SK-N-SH treated with all-trans-retinoic acid at 6 μM for 48 hours (cell line): Measurements from ENCODE around the gene MAST1.

Experiments
- ATAC-seq: fragments of 200-7000 bp; cut with Tn5 transposase; 3 replicates; pipeline ENCODE4 v1.9.1; 2020; ENCODE audit warnings: mild to moderate bottlenecking, moderate library complexity
- ARNTL ChIP-seq: fragments of 450-650 bp; formaldehyde crosslinking; IDR thresholded peaks from 2 replicates; pipeline ENCODE4 v1.5.0; 2020; ENCODE audit warnings: low read depth, mild to moderate bottlenecking, moderate library complexity, borderline replicate concordance
- BACH2 ChIP-seq: fragments of 250-450 bp; sonication (Bioruptor Pico); IDR thresholded peaks from 2 replicates; pipeline ENCODE4 v1.9.0; 2021; ENCODE audit warnings: mild to moderate bottlenecking, borderline replicate concordance
- CREB5 ChIP-seq: fragments of 250-450 bp; sonication (Bioruptor Pico); IDR thresholded peaks from 2 replicates; pipeline ENCODE4 v1.5.1; 2020; ENCODE audit warnings: low read depth, mild to moderate bottlenecking, moderate library complexity
- CSDC2 ChIP-seq: fragments of 250-450 bp; sonication (Bioruptor Pico); IDR thresholded peaks from 2 replicates; pipeline ENCODE4 v1.5.0; 2020; ENCODE audit warnings: mild to moderate bottlenecking, moderate library complexity
- ESRRG ChIP-seq: fragments of 250-450 bp; sonication (Bioruptor Pico); IDR thresholded peaks from 2 replicates; pipeline ENCODE4 v1.6.1; 2021; ENCODE audit warnings: mild to moderate bottlenecking
- GLIS3 ChIP-seq: fragments of 250-450 bp; sonication (Bioruptor Pico); IDR thresholded peaks from 2 replicates; pipeline ENCODE4 v1.5.0; 2020; ENCODE audit warnings: mild to moderate bottlenecking, moderate library complexity
- ISL1 ChIP-seq: fragments of 250-450 bp; sonication (Bioruptor Pico); IDR thresholded peaks from 2 replicates; pipeline ENCODE4 v2.1.2; 2022; ENCODE audit warnings: mild to moderate bottlenecking, moderate library complexity
- OSR1 ChIP-seq: fragments of 250-450 bp; sonication (Bioruptor Pico); IDR thresholded peaks from 2 replicates; pipeline ENCODE4 v1.8.0; 2022; ENCODE audit warnings: moderate library complexity, mild to moderate bottlenecking, inconsistent platforms
- PATZ1 ChIP-seq: fragments of 250-450 bp; sonication (Bioruptor Pico); IDR thresholded peaks from 2 replicates; pipeline ENCODE4 v1.8.0; 2020; ENCODE audit warnings: mild to moderate bottlenecking, moderate library complexity, borderline replicate concordance
- PPARA ChIP-seq: fragments of 250-450 bp; sonication (Bioruptor Pico); IDR thresholded peaks from 2 replicates; pipeline ENCODE4 v1.5.0; 2020; ENCODE audit warnings: mild to moderate bottlenecking, borderline replicate concordance
- RARB ChIP-seq: fragments of 250-450 bp; sonication (Bioruptor Pico); IDR thresholded peaks from 2 replicates; pipeline ENCODE4 v1.8.0; 2021; ENCODE audit warnings: mild to moderate bottlenecking, moderate library complexity
- SNAI2 ChIP-seq: fragments of 250-450 bp; sonication (Bioruptor Pico); IDR thresholded peaks from 2 replicates; pipeline ENCODE4 v1.5.0; 2020; ENCODE audit warnings: mild to moderate bottlenecking, moderate library complexity
- TCF4 ChIP-seq: fragments of 250-450 bp; sonication (Bioruptor Pico); IDR thresholded peaks from 2 replicates; pipeline ENCODE4 v1.8.0; 2021; ENCODE audit warnings: mild to moderate bottlenecking, moderate library complexity, borderline replicate concordance
- TOX ChIP-seq: fragments of 250-450 bp; sonication (Bioruptor Pico); IDR thresholded peaks from 2 replicates; pipeline ENCODE4 v1.8.0; 2021; ENCODE audit warnings: mild to moderate bottlenecking, moderate library complexity, borderline replicate concordance
- TSHZ2 ChIP-seq: fragments of 250-450 bp; sonication (Bioruptor Pico); IDR thresholded peaks from 2 replicates; pipeline ENCODE4 v1.5.0; 2020; ENCODE audit warnings: mild to moderate bottlenecking, moderate library complexity
- ZC3H10 ChIP-seq: fragments of 250-450 bp; sonication (Bioruptor Pico); IDR thresholded peaks from 2 replicates; pipeline ENCODE4 v1.5.1; 2021; ENCODE audit warnings: mild to moderate bottlenecking, moderate library complexity
- ZFP3 ChIP-seq: fragments of 250-450 bp; sonication (Bioruptor Pico); IDR thresholded peaks from 2 replicates; pipeline ENCODE4 v1.5.0; 2020; ENCODE audit warnings: mild to moderate bottlenecking, moderate library complexity
- ZFP30 ChIP-seq: fragments of 450-650 bp; formaldehyde crosslinking; IDR thresholded peaks from 2 replicates; pipeline ENCODE4 v1.5.0; 2022; ENCODE audit warnings: mild to moderate bottlenecking, moderate library complexity
- ZNF565 ChIP-seq: fragments of 450-650 bp; formaldehyde crosslinking; conservative IDR thresholded peaks from 2 replicates; pipeline ENCODE4 v1.5.0; 2020; ENCODE audit warnings: low read depth, mild to moderate bottlenecking, moderate library complexity
- ZNF8 ChIP-seq: fragments of 450-650 bp; formaldehyde crosslinking; IDR thresholded peaks from 2 replicates; pipeline ENCODE4 v1.5.0; 2020; ENCODE audit warnings: mild to moderate bottlenecking, moderate library complexity
- TF ChIP-seq, protein P1 (sequence below): fragments of 250-450 bp; sonication (Bioruptor Pico); IDR thresholded peaks from 2 replicates; pipeline ENCODE4 v1.8.0; 2021; ENCODE audit warnings: low read depth, mild to moderate bottlenecking, moderate library complexity, borderline replicate concordance

The MAST1 gene

DNA sequence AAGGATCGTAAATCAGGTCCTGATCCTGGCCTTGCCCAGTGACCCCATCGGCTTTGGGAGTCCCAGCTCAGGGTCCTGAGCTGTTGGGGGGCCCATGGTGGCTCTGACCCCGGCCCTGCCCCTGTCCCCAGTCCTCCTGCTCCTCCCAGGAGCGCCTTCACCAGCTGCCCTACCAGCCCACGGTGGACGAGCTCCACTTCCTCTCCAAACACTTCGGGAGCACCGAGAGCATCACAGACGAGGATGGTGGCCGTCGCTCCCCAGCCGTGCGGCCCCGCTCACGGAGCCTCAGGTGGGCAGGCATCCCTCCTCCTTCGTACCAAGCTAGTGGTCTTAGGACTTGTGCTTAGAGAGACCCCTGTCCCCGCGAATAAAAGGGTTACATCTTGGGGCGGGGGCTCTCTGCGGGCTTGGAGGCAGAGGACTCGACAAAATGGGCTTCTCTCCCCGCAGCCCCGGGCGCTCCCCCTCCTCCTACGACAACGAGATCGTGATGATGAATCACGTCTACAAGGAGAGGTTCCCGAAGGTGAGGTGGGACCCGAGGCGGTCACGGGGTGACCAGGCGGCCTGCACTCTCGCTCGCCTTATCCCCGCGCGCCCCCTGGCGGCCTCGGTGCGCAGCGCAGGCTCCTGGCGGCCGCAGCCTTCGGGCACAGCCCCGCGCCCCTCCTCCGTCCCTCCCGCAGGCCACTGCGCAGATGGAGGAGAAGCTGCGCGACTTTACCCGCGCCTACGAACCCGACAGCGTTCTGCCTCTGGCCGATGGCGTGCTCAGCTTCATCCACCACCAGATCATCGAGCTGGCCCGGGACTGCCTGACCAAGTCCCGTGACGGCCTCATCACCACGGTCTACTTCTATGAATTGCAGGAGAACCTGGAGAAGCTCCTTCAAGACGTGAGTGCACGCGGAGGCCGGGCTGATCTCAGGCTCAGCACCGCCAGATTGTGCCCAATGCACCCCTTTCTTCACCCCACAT, 9.1 kb downstream of the MAST1 start:
- TF ChIP-seq BACH2 (CRISPR knock-in tag): no peak
- no peak for TF ChIP-seq SNAI2 (CRISPR knock-in tag)
- TF ChIP-seq PATZ1 (CRISPR knock-in tag): no peak
- TF ChIP-seq CREB5 (CRISPR knock-in tag): no peak
- TF ChIP-seq ZFP30 (CRISPR knock-in tag): no peak
- TF ChIP-seq TOX (CRISPR knock-in tag): no peak
- no peak for TF ChIP-seq OSR1
- TF ChIP-seq ESRRG (CRISPR knock-in tag): no peak
- no peak for TF ChIP-seq ZNF8 (CRISPR knock-in tag)
- TF ChIP-seq CSDC2 (CRISPR knock-in tag): no peak
- TF ChIP-seq PPARA: no peak
- no peak for TF ChIP-seq ISL1 (CRISPR knock-in tag)
- no peak for TF ChIP-seq TCF4
- no peak for TF ChIP-seq ZNF565 (CRISPR knock-in tag)
- TF ChIP-seq, protein P1, sequence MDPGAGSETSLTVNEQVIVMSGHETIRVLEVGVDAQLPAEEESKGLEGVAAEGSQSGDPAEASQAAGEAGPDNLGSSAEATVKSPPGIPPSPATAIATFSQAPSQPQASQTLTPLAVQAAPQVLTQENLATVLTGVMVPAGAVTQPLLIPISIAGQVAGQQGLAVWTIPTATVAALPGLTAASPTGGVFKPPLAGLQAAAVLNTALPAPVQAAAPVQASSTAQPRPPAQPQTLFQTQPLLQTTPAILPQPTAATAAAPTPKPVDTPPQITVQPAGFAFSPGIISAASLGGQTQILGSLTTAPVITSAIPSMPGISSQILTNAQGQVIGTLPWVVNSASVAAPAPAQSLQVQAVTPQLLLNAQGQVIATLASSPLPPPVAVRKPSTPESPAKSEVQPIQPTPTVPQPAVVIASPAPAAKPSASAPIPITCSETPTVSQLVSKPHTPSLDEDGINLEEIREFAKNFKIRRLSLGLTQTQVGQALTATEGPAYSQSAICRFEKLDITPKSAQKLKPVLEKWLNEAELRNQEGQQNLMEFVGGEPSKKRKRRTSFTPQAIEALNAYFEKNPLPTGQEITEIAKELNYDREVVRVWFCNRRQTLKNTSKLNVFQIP: no peak
- no peak for TF ChIP-seq GLIS3 (CRISPR knock-in tag)
- no peak for TF ChIP-seq RARB (CRISPR knock-in tag)
- TF ChIP-seq ZC3H10: no peak
- peak; percentile 99 for ATAC-seq

DNA sequence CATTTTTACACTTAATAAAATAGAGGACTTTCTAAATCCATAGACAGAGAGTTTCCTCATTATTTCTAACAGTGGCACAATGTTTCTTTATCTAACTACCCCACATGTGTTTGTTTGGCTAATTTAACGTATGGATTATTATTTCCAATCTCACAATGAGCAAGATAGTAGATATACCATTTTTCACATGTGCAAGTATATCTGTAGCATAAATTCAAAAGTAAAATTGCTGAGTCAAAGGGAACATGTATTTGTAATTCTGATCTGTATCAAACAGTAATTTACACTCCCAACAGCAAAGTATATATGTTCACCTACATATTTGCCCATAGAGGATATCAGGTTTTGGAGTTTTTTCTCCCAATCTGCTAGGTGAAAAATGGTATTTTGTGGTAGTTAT, 18.3 kb downstream of the MAST1 start:
- no peak for ATAC-seq

More for the DNA sequence above, 18.3 kb downstream of the MAST1 start:
- TF ChIP-seq CSDC2 (CRISPR knock-in tag) (no peak), ZFP3 (CRISPR knock-in tag) (no peak), BACH2 (CRISPR knock-in tag) (no peak), ZC3H10 (no peak), TSHZ2 (CRISPR knock-in tag) (no peak), ARNTL (no peak), OSR1 (no peak), ZNF8 (CRISPR knock-in tag) (no peak), PPARA (no peak)
